ENCODE results near the gene FADS2. TPM values are rescaled to one million over a fixed set of nuclear protein-coding genes. Genes with fewer than 3 reads are reported as not detected.

FADS2 gene
- polyA plus RNA-seq, 1 donor from 2014 or later: 145 TPM

DNA sequence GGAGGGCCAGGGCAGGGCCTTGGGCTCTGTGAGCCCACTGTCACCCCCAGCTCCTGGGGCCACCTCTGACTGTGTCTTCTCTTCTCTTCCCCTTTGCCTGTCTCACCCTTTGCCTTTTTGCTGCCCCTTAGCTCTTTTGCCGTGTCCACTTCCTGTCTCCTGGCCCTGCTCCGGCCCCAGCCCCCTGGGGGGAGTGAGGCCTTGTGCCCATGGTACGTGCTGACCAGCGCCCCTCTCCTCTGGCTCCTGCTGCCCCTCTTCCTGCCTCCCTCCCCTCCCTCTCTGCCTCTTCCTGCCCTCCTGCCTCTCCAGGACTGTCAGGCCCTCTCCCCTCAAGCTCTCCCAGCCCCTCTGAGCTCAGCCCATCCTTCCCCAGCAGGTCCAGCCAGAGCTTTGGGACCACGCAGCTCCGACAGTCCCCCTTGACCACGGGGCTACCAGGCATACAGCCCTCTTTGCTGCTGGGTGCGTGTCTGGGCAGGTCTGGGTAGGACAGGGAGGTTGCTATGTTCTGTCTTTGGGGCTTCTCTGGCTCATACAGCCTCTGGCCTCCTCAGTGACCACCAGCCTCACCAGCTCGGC is 47.4 kb upstream of the FADS2 start:
- no peaks in the 10 kb centered on the region for H3K27me3 ChIP-seq (ENCODE audit: insufficient read depth, low read depth, low read length)
- H3K4me3 ChIP-seq (ENCODE audit: low read length): no peak overlapping the region
- TF ChIP-seq, protein P1, sequence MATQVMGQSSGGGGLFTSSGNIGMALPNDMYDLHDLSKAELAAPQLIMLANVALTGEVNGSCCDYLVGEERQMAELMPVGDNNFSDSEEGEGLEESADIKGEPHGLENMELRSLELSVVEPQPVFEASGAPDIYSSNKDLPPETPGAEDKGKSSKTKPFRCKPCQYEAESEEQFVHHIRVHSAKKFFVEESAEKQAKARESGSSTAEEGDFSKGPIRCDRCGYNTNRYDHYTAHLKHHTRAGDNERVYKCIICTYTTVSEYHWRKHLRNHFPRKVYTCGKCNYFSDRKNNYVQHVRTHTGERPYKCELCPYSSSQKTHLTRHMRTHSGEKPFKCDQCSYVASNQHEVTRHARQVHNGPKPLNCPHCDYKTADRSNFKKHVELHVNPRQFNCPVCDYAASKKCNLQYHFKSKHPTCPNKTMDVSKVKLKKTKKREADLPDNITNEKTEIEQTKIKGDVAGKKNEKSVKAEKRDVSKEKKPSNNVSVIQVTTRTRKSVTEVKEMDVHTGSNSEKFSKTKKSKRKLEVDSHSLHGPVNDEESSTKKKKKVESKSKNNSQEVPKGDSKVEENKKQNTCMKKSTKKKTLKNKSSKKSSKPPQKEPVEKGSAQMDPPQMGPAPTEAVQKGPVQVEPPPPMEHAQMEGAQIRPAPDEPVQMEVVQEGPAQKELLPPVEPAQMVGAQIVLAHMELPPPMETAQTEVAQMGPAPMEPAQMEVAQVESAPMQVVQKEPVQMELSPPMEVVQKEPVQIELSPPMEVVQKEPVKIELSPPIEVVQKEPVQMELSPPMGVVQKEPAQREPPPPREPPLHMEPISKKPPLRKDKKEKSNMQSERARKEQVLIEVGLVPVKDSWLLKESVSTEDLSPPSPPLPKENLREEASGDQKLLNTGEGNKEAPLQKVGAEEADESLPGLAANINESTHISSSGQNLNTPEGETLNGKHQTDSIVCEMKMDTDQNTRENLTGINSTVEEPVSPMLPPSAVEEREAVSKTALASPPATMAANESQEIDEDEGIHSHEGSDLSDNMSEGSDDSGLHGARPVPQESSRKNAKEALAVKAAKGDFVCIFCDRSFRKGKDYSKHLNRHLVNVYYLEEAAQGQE (IDR thresholded peaks at IDR 0.05; ENCODE audit: borderline replicate concordance): no peak
- no peak for TF ChIP-seq SMC3 (conservative IDR thresholded peaks at IDR 0.05; ENCODE audit: poor library complexity)
- TF ChIP-seq, protein P2, sequence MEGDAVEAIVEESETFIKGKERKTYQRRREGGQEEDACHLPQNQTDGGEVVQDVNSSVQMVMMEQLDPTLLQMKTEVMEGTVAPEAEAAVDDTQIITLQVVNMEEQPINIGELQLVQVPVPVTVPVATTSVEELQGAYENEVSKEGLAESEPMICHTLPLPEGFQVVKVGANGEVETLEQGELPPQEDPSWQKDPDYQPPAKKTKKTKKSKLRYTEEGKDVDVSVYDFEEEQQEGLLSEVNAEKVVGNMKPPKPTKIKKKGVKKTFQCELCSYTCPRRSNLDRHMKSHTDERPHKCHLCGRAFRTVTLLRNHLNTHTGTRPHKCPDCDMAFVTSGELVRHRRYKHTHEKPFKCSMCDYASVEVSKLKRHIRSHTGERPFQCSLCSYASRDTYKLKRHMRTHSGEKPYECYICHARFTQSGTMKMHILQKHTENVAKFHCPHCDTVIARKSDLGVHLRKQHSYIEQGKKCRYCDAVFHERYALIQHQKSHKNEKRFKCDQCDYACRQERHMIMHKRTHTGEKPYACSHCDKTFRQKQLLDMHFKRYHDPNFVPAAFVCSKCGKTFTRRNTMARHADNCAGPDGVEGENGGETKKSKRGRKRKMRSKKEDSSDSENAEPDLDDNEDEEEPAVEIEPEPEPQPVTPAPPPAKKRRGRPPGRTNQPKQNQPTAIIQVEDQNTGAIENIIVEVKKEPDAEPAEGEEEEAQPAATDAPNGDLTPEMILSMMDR (IDR thresholded peaks at IDR 0.05; ENCODE audit: poor library complexity, severe bottlenecking): no peak
- no peak for TF ChIP-seq TAF1 (IDR thresholded peaks at IDR 0.05; ENCODE audit: low read depth)
- no peak for TF ChIP-seq EP300 (conservative IDR thresholded peaks at IDR 0.05; ENCODE audit: poor library complexity, severe bottlenecking)
- no peak for TF ChIP-seq RAD21 (conservative IDR thresholded peaks at IDR 0.05)
- no peak for TF ChIP-seq POLR2AphosphoS5 (IDR thresholded peaks at IDR 0.05)
- TF ChIP-seq EZH2 (IDR thresholded peaks at IDR 0.05; ENCODE audit: borderline replicate concordance, insufficient read depth, low read length, poor library complexity, severe bottlenecking): no peak
- TF ChIP-seq MXI1 (conservative IDR thresholded peaks at IDR 0.05; ENCODE audit: poor library complexity, severe bottlenecking): no peak

DNA sequence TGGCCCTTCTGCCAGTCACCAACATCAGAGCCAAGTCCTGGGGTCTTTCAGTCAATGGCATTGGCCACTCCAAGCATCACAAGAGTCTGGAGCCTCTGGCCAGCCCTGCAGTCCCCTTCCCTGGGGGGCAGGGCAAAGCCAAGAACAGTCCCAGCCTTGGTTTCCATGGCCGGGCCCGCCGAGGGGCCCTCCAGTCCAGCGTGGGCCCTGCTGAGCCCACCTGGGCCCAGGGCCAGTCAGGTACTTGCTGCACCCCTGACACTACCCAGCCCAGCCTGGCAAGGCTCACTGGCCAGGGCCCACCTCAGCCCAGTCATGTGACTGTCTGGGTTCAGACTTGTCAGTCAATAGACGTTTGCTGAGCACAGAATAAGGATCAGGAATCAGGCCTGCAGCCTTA is 46.5 kb upstream of the FADS2 start:
- Histone ChIP-seq H2AFZ (ENCODE audit: low read depth, low read length) (no peak overlapping the region), H3K4me2 (ENCODE audit: low read length) (no peak overlapping the region), H3K79me2 (replicated peaks; ENCODE audit: insufficient read depth, low read length) (no peaks in the 10 kb centered on the region), H3K36me3 (ENCODE audit: insufficient read depth, low read length) (no peaks in the 10 kb centered on the region), H3K4me3 (ENCODE audit: low read length) (no peak overlapping the region), H3K27ac (ENCODE audit: low read length) (no peak overlapping the region), H3K9me2 (ENCODE audit: insufficient read depth, low read length) (no peaks in the 10 kb centered on the region), H3F3A (ENCODE audit: insufficient read depth, low read length, poor library complexity, severe bottlenecking) (no peaks in the 10 kb centered on the region), H4K20me1 (ENCODE audit: insufficient read depth) (no peaks in the 10 kb centered on the region), H3K9me3 (ENCODE audit: low read length) (no peaks in the 10 kb centered on the region), H3K27me3 (ENCODE audit: insufficient read depth, low read depth, low read length) (no peaks in the 10 kb centered on the region), H3K9ac (ENCODE audit: low read length) (no peak overlapping the region)
- TF ChIP-seq SMC3 (conservative IDR thresholded peaks at IDR 0.05; ENCODE audit: poor library complexity) (no peak), POLR2AphosphoS5 (IDR thresholded peaks at IDR 0.05) (no peak), TAF1 (IDR thresholded peaks at IDR 0.05; ENCODE audit: low read depth) (no peak), MXI1 (conservative IDR thresholded peaks at IDR 0.05; ENCODE audit: poor library complexity, severe bottlenecking) (no peak), RAD21 (conservative IDR thresholded peaks at IDR 0.05) (no peak), EZH2 (IDR thresholded peaks at IDR 0.05; ENCODE audit: borderline replicate concordance, insufficient read depth, low read length, poor library complexity, severe bottlenecking) (no peak), EP300 (conservative IDR thresholded peaks at IDR 0.05; ENCODE audit: poor library complexity, severe bottlenecking) (no peak)
- TF ChIP-seq, protein P1 (IDR thresholded peaks at IDR 0.05; ENCODE audit: borderline replicate concordance): no peak
- TF ChIP-seq, protein P2 (IDR thresholded peaks at IDR 0.05; ENCODE audit: poor library complexity, severe bottlenecking): no peak

More for the DNA sequence above, 47.4 kb upstream of the FADS2 start:
- H2AFZ ChIP-seq (ENCODE audit: low read depth, low read length): no peak overlapping the region
- H3K27ac ChIP-seq (ENCODE audit: low read length): no peak overlapping the region
- H3K9me2 ChIP-seq (ENCODE audit: insufficient read depth, low read length): no peaks in the 10 kb centered on the region
- no peak overlapping the region for H3K9ac ChIP-seq (ENCODE audit: low read length)
- H3K9me3 ChIP-seq (ENCODE audit: low read length): no peaks in the 10 kb centered on the region
- H3K4me2 ChIP-seq (ENCODE audit: low read length): no peak overlapping the region
- no peaks in the 10 kb centered on the region for H3K79me2 ChIP-seq (replicated peaks; ENCODE audit: insufficient read depth, low read length)
- H4K20me1 ChIP-seq (ENCODE audit: insufficient read depth): no peaks in the 10 kb centered on the region
- H3K36me3 ChIP-seq (ENCODE audit: insufficient read depth, low read length): no peaks in the 10 kb centered on the region
- H3F3A ChIP-seq (ENCODE audit: insufficient read depth, low read length, poor library complexity, severe bottlenecking): no peaks in the 10 kb centered on the region
